Lower lobe of right lung (tissue), 2 donors: ENCODE results near the gene HOXD1. TPM values are rescaled to one million over a fixed set of nuclear protein-coding genes. Genes with fewer than 3 reads are reported as not detected.

Experiments
- ATAC-seq, 2 donors: fragments of 200-7000 bp; cut with Tn5 transposase; one replicate each; pipeline ENCODE4 v1.9.1; 2020 to 2022; ENCODE audit warnings: mild to moderate bottlenecking in 2 of 2, moderate library complexity in 2 of 2
- DNase-seq: peaks from one replicate; pipeline ENCODE4 v3.0.0-alpha.2; 2020
- H3K27ac ChIP-seq: fragments of 200-600 bp; one replicate; pipeline ENCODE4 v1.8.0; 2022
- H3K27me3 ChIP-seq: fragments of 200-600 bp; one replicate; pipeline ENCODE4 v1.8.0; 2022; ENCODE audit warnings: low read depth
- H3K36me3 ChIP-seq: fragments of 200-600 bp; one replicate; pipeline ENCODE4 v1.8.0; 2022; ENCODE audit warnings: mild to moderate bottlenecking
- H3K4me1 ChIP-seq: fragments of 200-600 bp; one replicate; pipeline ENCODE4 v1.8.0; 2022
- H3K4me3 ChIP-seq: fragments of 200-600 bp; one replicate; pipeline ENCODE4 v1.8.0; 2022; ENCODE audit warnings: mild to moderate bottlenecking
- H3K9me3 ChIP-seq: fragments of 200-600 bp; one replicate; pipeline ENCODE4 v1.8.0; 2022
- CTCF ChIP-seq: fragments of 200-600 bp; IDR thresholded peaks from one replicate; pipeline ENCODE4 v1.8.0; 2022; ENCODE audit warnings: antibody characterized with exemption, mild to moderate bottlenecking
- intact Hi-C: fragments of 100-400 bp; cut with DNase I; formaldehyde crosslinking; loops from one replicate; pipeline ENCODE4 v1.11.0; 2022
- total RNA-seq: library from RNA; stranded (reverse); fragmentation: NEBNext Ultra II Directional; extraction: Animal tissue kit (Norgen Biotek cat#: 25700); gene quantifications from one replicate; pipeline ENCODE4 v1.2.1, GENCODE V29; 2021
- donor health status: DM: no; HTN: yes; CAD: no; lungs with severe emphysema.

The HOXD1 gene
- total RNA-seq, 1 donor from 2014 or later = 3.4 TPM

GRCh38 chr2:176174824-176175708, 13.4 kb upstream of the HOXD1 start:
- no peak for TF ChIP-seq CTCF
- no peak overlapping the region for H3K27ac ChIP-seq
- H3K36me3 ChIP-seq = no peaks in the 10 kb centered on the region
- DNase-seq (no peak), ATAC-seq (no peak)
- H3K27me3 ChIP-seq = peaks cover 95% of the 10 kb centered on the region
- no peak overlapping the region for H3K4me3 ChIP-seq
- intact Hi-C loops = no loop called here
- H3K9me3 ChIP-seq = no peaks in the 10 kb centered on the region
- H3K4me1 ChIP-seq = peaks cover 23% of the 10 kb centered on the region

- DNase-seq (no peak), ATAC-seq (no peak)
- intact Hi-C loops = no loop called here
- Histone ChIP-seq H3K9me3 (no peaks in the 10 kb centered on the region), H3K36me3 (no peaks in the 10 kb centered on the region), H3K27ac (no peak overlapping the region), H3K27me3 (peaks cover 92% of the 10 kb centered on the region), H3K4me1 (peaks cover 23% of the 10 kb centered on the region), H3K4me3 (no peak overlapping the region)
- TF ChIP-seq CTCF = no peak
Measured at GRCh38 chr2:176175709-176176607, 12.5 kb upstream of the HOXD1 start.

- ATAC-seq (no peak), DNase-seq (no peak)
- Histone ChIP-seq H3K4me3 (peak overlapping the region; percentile 27), H3K4me1 (peaks cover 12% of the 10 kb centered on the region), H3K9me3 (no peaks in the 10 kb centered on the region), H3K36me3 (no peaks in the 10 kb centered on the region), H3K27me3 (peaks cover 80% of the 10 kb centered on the region), H3K27ac (no peak overlapping the region)
- TF ChIP-seq CTCF = no peak
- intact Hi-C loops = no loop called here
Measured at GRCh38 chr2:176177580-176178037, 10.9 kb upstream of the HOXD1 start.

GRCh38 chr2:176178038-176178756, 10.3 kb upstream of the HOXD1 start:
- DNase-seq (no peak), ATAC-seq (peak; percentile 58 to 63)
- peak overlapping the region; percentile 27 for H3K4me3 ChIP-seq
- no peaks in the 10 kb centered on the region for H3K36me3 ChIP-seq
- no peak for TF ChIP-seq CTCF
- peaks cover 78% of the 10 kb centered on the region for H3K27me3 ChIP-seq
- H3K9me3 ChIP-seq = no peaks in the 10 kb centered on the region
- H3K4me1 ChIP-seq = peaks cover 12% of the 10 kb centered on the region
- H3K27ac ChIP-seq = peak overlapping the region; percentile 3
- intact Hi-C loops = no loop called here

- ATAC-seq (peak in 1 of 2 donors; percentile 33), DNase-seq (no peak)
- no peak for TF ChIP-seq CTCF
- H3K27me3 ChIP-seq = peaks cover 78% of the 10 kb centered on the region
- intact Hi-C loops = no loop called here
- peak overlapping the region; percentile 3 for H3K27ac ChIP-seq
- no peaks in the 10 kb centered on the region for H3K9me3 ChIP-seq
- H3K4me1 ChIP-seq = peaks cover 12% of the 10 kb centered on the region
- peak overlapping the region; percentile 27 for H3K4me3 ChIP-seq
- no peaks in the 10 kb centered on the region for H3K36me3 ChIP-seq
Measured at GRCh38 chr2:176178757-176179295, 9.6 kb upstream of the HOXD1 start.
